HG02870 (cell line): Measurements from ENCODE around the gene PTPN4.
"Not testable (repeated sequence)": the region's sequence is repeated elsewhere in the genome, so short reads cannot be mapped to it uniquely, and the experiment has no call there.

Experiments
- ATAC-seq: cut with Tn5 transposase; IDR thresholded peaks from one replicate; pipeline ENCODE4 v1.9.1; 2021; ENCODE audit warnings: mild to moderate bottlenecking, moderate library complexity; ENCODE audit not compliant: unreplicated experiment

PTPN4 gene

GRCh38 chr2:119932809-119933208 is 173.1 kb downstream of the PTPN4 start:
- no peak for ATAC-seq

GRCh38 chr2:119934319-119934718 is 174.6 kb downstream of the PTPN4 start:
- ATAC-seq, result no peak

- ATAC-seq, result no peak
Observed at GRCh38 chr2:119937680-119938079, 178.0 kb downstream of the PTPN4 start.

- no peak for ATAC-seq
Observed at GRCh38 chr2:119939915-119940314, 180.2 kb downstream of the PTPN4 start.

GRCh38 chr2:119940856-119941255 is 181.1 kb downstream of the PTPN4 start:
- no peak for ATAC-seq

- no peak for ATAC-seq
Observed at GRCh38 chr2:119941388-119941787, 181.7 kb downstream of the PTPN4 start.

- ATAC-seq, result no peak
Observed at GRCh38 chr2:119941981-119942513, 182.3 kb downstream of the PTPN4 start.

GRCh38 chr2:119943058-119943457 is 183.3 kb downstream of the PTPN4 start:
- ATAC-seq, result no peak

GRCh38 chr2:119947535-119947934 is 187.8 kb downstream of the PTPN4 start:
- no peak for ATAC-seq

- no peak for ATAC-seq
Observed at GRCh38 chr2:119950966-119951365, 191.2 kb downstream of the PTPN4 start.

- ATAC-seq, result no peak
Observed at GRCh38 chr2:119958670-119959268, 199.0 kb downstream of the PTPN4 start.

- no peak for ATAC-seq
Observed at GRCh38 chr2:119960821-119961220, 201.1 kb downstream of the PTPN4 start.

GRCh38 chr2:119981896-119982295 is 222.2 kb downstream of the PTPN4 start:
- no peak for ATAC-seq

- no peak for ATAC-seq
Observed at GRCh38 chr2:119982506-119982905, 222.8 kb downstream of the PTPN4 start.

GRCh38 chr2:119983108-119983507 is 223.4 kb downstream of the PTPN4 start:
- ATAC-seq, result no peak

- ATAC-seq, result no peak
Observed at GRCh38 chr2:119996148-119996547, 236.4 kb downstream of the PTPN4 start.

- ATAC-seq, result not testable (repeated sequence)
Observed at GRCh38 chr2:119996896-119997891, 237.5 kb downstream of the PTPN4 start.

- ATAC-seq, result no peak
Observed at GRCh38 chr2:120001471-120001870, 241.7 kb downstream of the PTPN4 start.

GRCh38 chr2:120004254-120004653 is 244.5 kb downstream of the PTPN4 start:
- no peak for ATAC-seq

GRCh38 chr2:120005834-120006521 is 246.3 kb downstream of the PTPN4 start:
- ATAC-seq, result peak; percentile 88

GRCh38 chr2:120007851-120008250 is 248.1 kb downstream of the PTPN4 start:
- ATAC-seq, result no peak
